ENCODE results near the gene DHRS4L2.

DHRS4L2 gene

GRCh38 chr14:24053548-24054323 is 65.0 kb downstream of the DHRS4L2 start:
- DNase-seq (ENCODE audit: low read depth) = no peak

- no peak for DNase-seq (ENCODE audit: low read depth)
Observed at GRCh38 chr14:24054324-24054641, 65.6 kb downstream of the DHRS4L2 start.

- DNase-seq (ENCODE audit: low read depth) = no peak
Observed at GRCh38 chr14:24054646-24055045, 65.9 kb downstream of the DHRS4L2 start.

Data from iris pigment epithelial cell (primary cell).